CD8-positive, alpha-beta memory T cell (primary cell): Measurements from ENCODE around the gene KNSTRN. TPM values are rescaled to one million over a fixed set of nuclear protein-coding genes. Genes with fewer than 3 reads are reported as not detected.
A peak's percentile ranks its signal among the peaks of the same experiment; 100 is the strongest.

Experiments used
- CTCF ChIA-PET: fragments of 350-600 bp; sonication (Branson Sonifier 250); formaldehyde crosslinking; loops from one replicate; lab custom pipeline; 2021; ENCODE audit warnings: antibody characterized with exemption; lab: Charles Lee
- POLR2A ChIA-PET: fragments of 350-600 bp; sonication (Branson Sonifier 250); formaldehyde crosslinking; loops from one replicate; lab custom pipeline; 2021; ENCODE audit warnings: antibody characterized with exemption; lab: Charles Lee
- DNase-seq, 5 donors: peaks; one replicate each; pipeline versions ENCODE4 v3.0.0 to v3.0.0-alpha.2; 2020 to 2022; ENCODE audit warnings: mixed read lengths in 1 of 5
- H3K27ac ChIP-seq: one replicate; pipeline ENCODE4 v1.7.0; 2013; ENCODE audit warnings: low read depth, mild to moderate bottlenecking, low read length, moderate library complexity
- H3K27me3 ChIP-seq: 2 replicates; pipeline ENCODE4 v1.7.0; 2013; ENCODE audit warnings: low read length, mild to moderate bottlenecking; ENCODE audit not compliant: insufficient read depth, poor library complexity, severe bottlenecking
- H3K36me3 ChIP-seq: 2 replicates; pipeline ENCODE4 v1.7.0; 2013; ENCODE audit warnings: mild to moderate bottlenecking, low read length, moderate library complexity; ENCODE audit not compliant: insufficient read depth
- H3K4me1 ChIP-seq: 2 replicates; pipeline ENCODE4 v1.7.0; 2013; ENCODE audit warnings: mild to moderate bottlenecking, low read length, moderate library complexity; ENCODE audit not compliant: insufficient read depth
- H3K4me3 ChIP-seq: 2 replicates; pipeline ENCODE4 v1.7.0; 2013; ENCODE audit warnings: mild to moderate bottlenecking, low read length
- H3K9me3 ChIP-seq: 2 replicates; pipeline ENCODE4 v1.7.0; 2013; ENCODE audit warnings: mild to moderate bottlenecking, low read length
- H3K27ac Mint-ChIP-seq, 8 donors: one replicate each; pipeline ENCODE4 v1.8.0; 2020 to 2021; ENCODE audit warnings: mixed read lengths in 8 of 8, mild to moderate bottlenecking in 6 of 8, inconsistent platforms in 3 of 8, moderate library complexity in 3 of 8
- H3K27me3 Mint-ChIP-seq, 2 donors: one replicate each; pipeline ENCODE4 v1.8.0; 2020 to 2021; ENCODE audit warnings: mixed read lengths in 2 of 2, mild to moderate bottlenecking in 1 of 2, moderate library complexity in 1 of 2
- H3K36me3 Mint-ChIP-seq, 3 donors: one replicate each; pipeline ENCODE4 v1.8.0; 2020 to 2021; ENCODE audit warnings: mixed read lengths in 3 of 3, inconsistent platforms in 1 of 3, mild to moderate bottlenecking in 1 of 3
- H3K4me1 Mint-ChIP-seq, 3 donors: one replicate each; pipeline ENCODE4 v1.8.0; 2020 to 2021; ENCODE audit warnings: mixed read lengths in 3 of 3, inconsistent platforms in 1 of 3, mild to moderate bottlenecking in 1 of 3
- H3K4me3 Mint-ChIP-seq, 7 donors: one replicate each; pipeline ENCODE4 v1.8.0; 2020 to 2021; ENCODE audit warnings: mixed read lengths in 7 of 7, mild to moderate bottlenecking in 6 of 7, moderate library complexity in 4 of 7, inconsistent platforms in 2 of 7
- H3K9me3 Mint-ChIP-seq, 5 donors: one replicate each; pipeline ENCODE4 v1.8.0; 2020 to 2022; ENCODE audit warnings: mixed read lengths in 5 of 5, mild to moderate bottlenecking in 3 of 5, moderate library complexity in 2 of 5, inconsistent platforms in 1 of 5
- polyA plus RNA-seq: library from polyadenylated mRNA; unstranded; fragments of 300-500 nt; fragmentation: Illumina TruSeq; gene quantifications from one replicate; pipeline ENCODE4 v1.2.3, GENCODE V29; 2021
- total RNA-seq, 2 experiments: library from RNA; stranded (reverse); gene quantifications; one replicate each; pipeline ENCODE4 v1.2.3, GENCODE V29; 2021

KNSTRN gene
- total and polyA plus RNA-seq, 3 experiments from 2014 or later: 3.6 to 49.9 (median 42.8) TPM

DNA sequence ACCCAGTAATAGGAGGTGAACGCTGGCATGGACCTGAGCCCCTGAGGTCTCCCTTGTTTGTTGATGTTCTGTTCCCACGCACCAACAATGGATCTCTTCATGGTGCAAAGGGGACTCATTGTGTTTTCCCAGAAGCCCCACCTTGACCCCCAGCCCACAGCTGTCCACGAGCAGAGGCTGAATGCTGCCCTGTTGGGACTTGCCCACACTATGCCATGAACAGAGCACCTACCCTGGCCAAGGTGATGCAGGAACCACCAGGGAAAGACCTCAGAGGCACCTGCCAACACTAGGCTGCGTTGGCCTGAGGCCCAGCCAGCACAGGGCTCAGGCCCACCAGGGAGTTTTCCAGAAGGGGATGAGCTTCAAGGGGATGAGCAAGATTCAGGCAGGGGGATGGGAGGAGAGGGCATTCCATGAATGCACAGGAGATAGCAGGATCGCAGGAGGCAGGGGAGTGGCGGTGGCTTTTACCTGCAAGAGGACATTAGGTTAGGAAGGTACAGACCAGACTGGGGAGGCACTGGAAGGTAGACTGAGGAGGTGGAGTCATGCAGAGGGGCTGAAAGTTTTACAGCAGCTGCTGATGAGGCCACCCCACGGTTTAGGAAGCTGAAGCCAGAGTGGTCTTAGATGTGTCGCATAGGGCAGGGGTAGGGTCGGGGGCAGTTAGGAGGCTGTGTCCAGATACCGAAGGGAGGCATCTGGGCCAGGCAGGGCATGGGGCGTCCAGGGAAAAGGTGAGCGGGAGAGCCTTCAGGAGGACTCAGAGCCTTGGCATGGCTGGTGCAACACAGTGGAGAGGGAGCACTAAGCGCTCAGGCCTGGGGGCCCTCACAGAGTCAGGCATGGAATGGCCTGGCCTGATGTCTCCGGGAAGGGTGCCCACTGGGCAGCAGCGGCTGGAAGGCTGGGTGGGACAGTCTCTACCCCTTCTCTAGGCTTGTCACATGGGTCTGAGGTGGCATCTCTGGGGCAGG is 35.7 kb upstream of the KNSTRN start:
- H3K9me3 ChIP-seq: no peaks in the 10 kb centered on the region
- DNase-seq: no peak
- H3K4me3 Mint-ChIP-seq: no peak overlapping the region
- peak overlapping the region in 1 of 8 donors; percentile 42 for H3K27ac Mint-ChIP-seq
- H3K27me3 Mint-ChIP-seq: no peaks in the 10 kb centered on the region
- H3K9me3 Mint-ChIP-seq: no peaks in the 10 kb centered on the region
- H3K4me3 ChIP-seq: no peak overlapping the region
- no peaks in the 10 kb centered on the region for H3K4me1 Mint-ChIP-seq
- peaks cover 8% of the 10 kb centered on the region for H3K4me1 ChIP-seq
- H3K27me3 ChIP-seq: no peaks in the 10 kb centered on the region
- H3K36me3 Mint-ChIP-seq: no peaks in the 10 kb centered on the region
- no peak overlapping the region for H3K27ac ChIP-seq
- H3K36me3 ChIP-seq: no peaks in the 10 kb centered on the region
- POLR2A ChIA-PET: interaction anchor here (0.6 kb wide), 1 partner anchor 21 kb away, joined by 4 read pairs; no protein-coding TSS in a partner anchor
- CTCF ChIA-PET: interaction anchor here (1.4 to 12.4 kb wide), 4 partner anchors 9 to 76 kb away, joined by 3 to 268 read pairs (median 122); no protein-coding TSS in a partner anchor

DNA sequence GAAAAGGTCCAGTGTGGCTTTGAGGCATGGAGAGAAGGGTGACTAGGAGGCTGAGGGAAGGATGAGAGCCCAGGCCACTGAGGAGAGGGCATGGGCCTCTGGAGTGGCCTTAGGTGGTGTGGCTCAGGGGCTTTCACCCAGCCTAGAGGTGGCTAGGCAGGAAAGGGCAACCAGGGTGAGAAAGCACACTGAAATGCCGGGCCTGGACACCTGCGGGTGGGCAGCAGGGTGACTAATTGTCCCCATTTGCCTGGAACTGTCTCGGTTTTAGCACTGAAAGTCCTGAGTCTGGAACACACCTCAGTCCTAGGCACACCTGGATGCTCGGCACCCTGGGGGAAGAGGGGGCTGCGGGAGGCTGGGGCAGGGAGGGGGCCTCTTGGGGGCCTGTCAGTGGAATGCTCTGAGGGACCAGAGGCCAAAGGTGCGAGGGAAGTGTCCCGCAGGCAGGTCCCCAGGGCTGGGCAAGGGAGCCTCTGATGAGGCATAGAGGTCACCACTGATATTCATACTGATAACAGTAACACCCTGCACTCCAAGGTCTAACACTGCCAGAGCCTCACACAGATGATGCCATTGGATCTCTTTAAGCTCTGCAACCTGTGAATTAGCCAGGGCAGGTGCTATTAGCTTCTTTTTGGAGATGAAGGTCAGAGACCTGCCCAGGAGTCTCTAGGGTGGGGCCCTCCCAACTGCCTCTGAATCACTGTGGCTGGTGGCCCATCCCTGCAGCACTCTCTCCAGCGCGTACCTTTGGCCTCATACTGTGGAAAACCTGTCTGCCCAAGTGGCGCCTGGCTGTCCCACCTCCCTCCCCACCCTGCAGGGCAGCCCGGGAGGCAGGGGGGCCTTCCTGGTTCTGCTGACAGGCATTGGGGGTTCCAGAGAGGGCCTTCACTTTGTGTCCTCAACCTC is 34.7 kb upstream of the KNSTRN start:
- Mint-ChIP-seq H3K4me1 (no peaks in the 10 kb centered on the region), H3K27ac (no peak overlapping the region), H3K36me3 (no peaks in the 10 kb centered on the region), H3K9me3 (no peaks in the 10 kb centered on the region), H3K27me3 (no peaks in the 10 kb centered on the region), H3K4me3 (no peak overlapping the region)
- H3K27me3 ChIP-seq: no peaks in the 10 kb centered on the region
- DNase-seq: no peak
- H3K4me1 ChIP-seq: peaks cover 8% of the 10 kb centered on the region
- ChIA-PET CTCF (interaction anchor here (1.4 to 12.4 kb wide), 2 partner anchors 10 to 75 kb away, joined by 3 to 202 read pairs; no protein-coding TSS in a partner anchor), POLR2A (no interaction called here)
- H3K36me3 ChIP-seq: no peaks in the 10 kb centered on the region
- H3K4me3 ChIP-seq: no peak overlapping the region
- H3K27ac ChIP-seq: no peak overlapping the region
- H3K9me3 ChIP-seq: no peaks in the 10 kb centered on the region

DNA sequence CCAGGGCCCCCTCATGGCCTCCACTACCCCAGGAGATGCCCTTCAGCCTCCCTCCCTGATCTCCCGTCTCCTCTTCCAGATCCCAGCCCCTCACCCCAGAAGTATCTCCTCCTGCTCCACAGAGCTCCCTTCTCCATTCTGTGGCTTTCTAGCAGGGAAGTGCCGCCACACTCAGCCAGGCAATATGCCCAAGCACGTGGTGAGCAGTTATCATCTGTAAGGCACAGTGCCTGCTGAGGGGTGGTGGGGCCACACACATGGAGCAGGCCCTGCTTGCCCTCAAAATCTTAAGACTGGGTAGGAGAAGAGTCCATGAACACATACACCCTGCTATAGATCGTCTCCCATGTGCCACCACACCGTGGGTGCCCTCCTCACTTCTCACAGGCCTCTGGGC is 34.0 kb upstream of the KNSTRN start:
- Histone ChIP-seq H3K4me3 (no peak overlapping the region), H3K4me1 (peaks cover 8% of the 10 kb centered on the region), H3K27ac (no peak overlapping the region), H3K27me3 (no peaks in the 10 kb centered on the region), H3K9me3 (no peaks in the 10 kb centered on the region), H3K36me3 (no peaks in the 10 kb centered on the region)
- Mint-ChIP-seq H3K9me3 (no peaks in the 10 kb centered on the region), H3K36me3 (no peaks in the 10 kb centered on the region), H3K27me3 (peaks cover under 1 to 1% of the 10 kb centered on the region in 2 donors), H3K4me1 (no peaks in the 10 kb centered on the region), H3K4me3 (no peak overlapping the region), H3K27ac (no peak overlapping the region)
- CTCF ChIA-PET: no interaction called here
- DNase-seq: no peak
- POLR2A ChIA-PET: no interaction called here

DNA sequence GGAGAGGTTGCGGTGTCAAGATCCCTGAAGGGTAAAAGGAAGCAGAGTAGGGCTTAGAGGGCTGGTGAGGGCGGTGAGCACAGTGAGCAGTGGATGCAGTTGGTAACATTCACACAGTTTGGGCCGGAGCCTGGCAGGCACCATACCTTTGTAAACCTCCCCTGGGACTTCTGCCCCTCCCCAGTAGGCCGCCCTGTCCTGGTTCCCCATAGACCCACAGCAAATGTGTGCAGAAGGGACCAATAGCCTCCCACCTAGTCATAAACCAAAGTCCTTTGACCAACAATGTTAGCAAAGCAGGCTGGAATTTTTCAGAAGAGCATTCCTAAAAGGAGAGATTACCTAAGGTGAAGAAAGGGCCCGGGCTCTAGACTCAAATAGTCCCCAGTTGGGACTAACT is 33.4 kb upstream of the KNSTRN start:
- Histone ChIP-seq H3K36me3 (no peaks in the 10 kb centered on the region), H3K27me3 (no peaks in the 10 kb centered on the region), H3K27ac (no peak overlapping the region), H3K4me1 (peaks cover 8% of the 10 kb centered on the region), H3K9me3 (no peaks in the 10 kb centered on the region), H3K4me3 (no peak overlapping the region)
- Mint-ChIP-seq H3K27me3 (peaks cover 4 to 6% of the 10 kb centered on the region in 2 donors), H3K4me3 (no peak overlapping the region), H3K4me1 (no peaks in the 10 kb centered on the region), H3K9me3 (no peaks in the 10 kb centered on the region), H3K36me3 (no peaks in the 10 kb centered on the region), H3K27ac (peak overlapping the region in 1 of 8 donors; percentile 64)
- DNase-seq: no peak
- POLR2A ChIA-PET: no interaction called here
- CTCF ChIA-PET: interaction anchor here (1.1 kb wide), 1 partner anchor 15 kb away, joined by 3 read pairs; no protein-coding TSS in a partner anchor

DNA sequence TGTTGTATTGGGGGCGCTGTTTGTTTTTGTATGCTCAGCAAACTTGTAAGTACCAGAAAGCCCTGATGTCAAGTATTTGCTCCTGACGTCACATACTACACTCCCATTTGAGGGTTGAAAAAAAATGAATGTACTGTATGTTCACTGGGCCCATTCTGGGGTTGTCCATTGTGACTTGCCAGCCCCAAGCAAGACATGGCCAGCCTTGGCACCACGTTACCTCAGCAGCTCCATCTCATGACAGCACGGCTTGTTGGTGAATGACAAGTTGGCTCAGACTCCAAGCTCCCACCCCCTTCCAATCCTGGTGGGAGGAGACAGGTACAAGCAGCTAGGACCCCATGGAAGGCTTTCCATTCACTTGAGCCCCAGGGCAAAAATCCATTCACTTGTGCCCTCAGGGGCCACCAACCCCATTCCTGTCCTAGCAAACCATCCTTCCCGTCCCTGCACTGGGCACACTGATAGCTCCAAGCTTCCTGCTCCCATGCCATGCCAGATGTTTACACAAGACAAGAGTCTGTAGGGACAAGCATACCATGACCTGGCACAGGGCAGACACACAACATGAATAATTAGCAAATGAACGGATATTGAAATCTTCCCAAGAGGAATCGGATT is 30.1 kb upstream of the KNSTRN start:
- Histone ChIP-seq H3K27ac (no peak overlapping the region), H3K9me3 (no peaks in the 10 kb centered on the region), H3K4me1 (peaks cover under 1% of the 10 kb centered on the region), H3K27me3 (no peaks in the 10 kb centered on the region), H3K36me3 (no peaks in the 10 kb centered on the region), H3K4me3 (no peak overlapping the region)
- no peaks in the 10 kb centered on the region for H3K36me3 Mint-ChIP-seq
- peaks cover 5 to 6% of the 10 kb centered on the region in 2 donors for H3K27me3 Mint-ChIP-seq
- H3K9me3 Mint-ChIP-seq: no peaks in the 10 kb centered on the region
- CTCF ChIA-PET: interaction anchor here (1.1 to 4.3 kb wide), 4 partner anchors 8 to 69 kb away, joined by 3 to 22 read pairs (median 3); no protein-coding TSS in a partner anchor
- no peak for DNase-seq
- no peak overlapping the region for H3K4me3 Mint-ChIP-seq
- no peak overlapping the region for H3K27ac Mint-ChIP-seq
- no peaks in the 10 kb centered on the region for H3K4me1 Mint-ChIP-seq
- POLR2A ChIA-PET: interaction anchor here (1.2 kb wide), 1 partner anchor 15 kb away, joined by 3 read pairs; no protein-coding TSS in a partner anchor

DNA sequence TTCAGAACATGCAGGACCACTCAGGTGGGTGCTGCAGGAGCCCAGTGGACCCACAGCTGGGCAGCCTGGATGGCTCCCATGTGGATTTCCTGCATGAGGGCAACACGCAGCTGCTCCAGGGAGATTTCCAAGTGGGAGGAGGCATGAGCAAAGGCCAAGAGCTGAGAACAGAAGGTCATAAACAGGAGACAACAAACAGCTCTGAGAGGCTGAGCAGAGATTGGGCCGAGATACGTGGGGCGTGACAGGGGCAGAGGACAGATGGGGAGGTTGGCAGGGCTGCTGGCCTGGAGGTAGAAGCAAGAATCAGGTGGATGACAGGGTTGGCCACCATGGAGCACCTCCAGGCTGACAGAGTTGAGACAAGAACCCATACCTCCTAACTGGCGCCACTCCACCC is 28.8 kb upstream of the KNSTRN start:
- H3K27me3 Mint-ChIP-seq: peaks cover 5 to 6% of the 10 kb centered on the region in 2 donors
- Histone ChIP-seq H3K27ac (no peak overlapping the region), H3K27me3 (no peaks in the 10 kb centered on the region), H3K9me3 (no peaks in the 10 kb centered on the region), H3K36me3 (no peaks in the 10 kb centered on the region), H3K4me3 (no peak overlapping the region), H3K4me1 (peaks cover 7% of the 10 kb centered on the region)
- H3K4me3 Mint-ChIP-seq: no peak overlapping the region
- POLR2A ChIA-PET: no interaction called here
- CTCF ChIA-PET: interaction anchor here (4.3 kb wide), 1 partner anchor 10 kb away, joined by 22 read pairs; no protein-coding TSS in a partner anchor
- no peaks in the 10 kb centered on the region for H3K9me3 Mint-ChIP-seq
- H3K36me3 Mint-ChIP-seq: no peaks in the 10 kb centered on the region
- H3K27ac Mint-ChIP-seq: peak overlapping the region in 1 of 8 donors; percentile 47
- DNase-seq: no peak
- H3K4me1 Mint-ChIP-seq: peaks cover 1 to 6% (median 3%) of the 10 kb centered on the region in 3 donors

DNA sequence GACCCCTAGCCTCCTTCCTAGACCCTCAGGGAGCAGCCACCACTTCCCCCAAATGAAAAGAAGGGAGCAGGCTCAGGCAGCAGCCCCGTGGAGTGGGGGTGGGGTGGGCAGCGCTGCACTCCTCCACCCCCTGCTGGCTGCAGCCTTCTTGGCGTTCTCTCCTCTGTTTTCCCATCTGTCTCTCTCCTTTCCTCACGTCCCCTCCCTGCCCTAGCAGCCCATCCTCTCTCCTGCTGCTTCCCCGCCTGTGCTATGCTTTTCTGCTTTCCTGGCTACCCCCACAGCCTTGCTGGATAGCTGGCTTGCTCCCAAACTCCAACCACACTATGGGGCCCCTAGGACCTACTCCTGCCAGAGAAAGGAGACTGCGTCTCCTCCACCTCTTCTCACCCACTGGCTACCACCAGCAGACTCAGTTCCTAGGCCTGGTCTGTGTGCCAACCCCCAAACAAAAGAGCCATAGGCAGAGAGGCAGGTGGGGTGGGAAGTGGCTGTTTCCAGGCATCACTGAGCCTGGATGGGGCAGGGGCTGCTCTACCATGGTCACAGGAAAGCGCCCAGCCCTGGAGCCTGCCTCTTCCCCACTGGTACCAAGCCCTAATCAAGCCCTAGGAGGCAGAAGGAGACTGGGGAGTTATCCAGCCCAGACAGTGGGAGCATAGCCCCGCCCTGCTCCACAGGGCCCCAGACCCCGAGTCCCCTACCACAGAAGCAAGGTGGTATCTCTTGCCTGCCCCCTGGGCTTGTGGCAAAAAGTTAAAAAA is 27.9 kb upstream of the KNSTRN start:
- Histone ChIP-seq H3K4me1 (peaks cover 11% of the 10 kb centered on the region), H3K27me3 (no peaks in the 10 kb centered on the region), H3K4me3 (no peak overlapping the region), H3K9me3 (no peaks in the 10 kb centered on the region), H3K36me3 (no peaks in the 10 kb centered on the region), H3K27ac (no peak overlapping the region)
- Mint-ChIP-seq H3K9me3 (no peaks in the 10 kb centered on the region), H3K4me3 (no peak overlapping the region), H3K27me3 (peaks cover 5 to 6% of the 10 kb centered on the region in 2 donors), H3K36me3 (no peaks in the 10 kb centered on the region), H3K4me1 (peaks cover 9 to 15% (median 10%) of the 10 kb centered on the region in 3 donors), H3K27ac (peak overlapping the region in 1 of 8 donors; percentile 32)
- POLR2A ChIA-PET: no interaction called here
- CTCF ChIA-PET: interaction anchor here (0.9 to 4.3 kb wide), 5 partner anchors 11 to 51 kb away, joined by 3 to 24 read pairs (median 4); partner anchors contain the start of gene IVD
- DNase-seq: no peak
